ENCODE measurements around the gene RERE. TPM values are rescaled to one million over a fixed set of nuclear protein-coding genes. Genes with fewer than 3 reads are reported as not detected.
"Not testable (repeated sequence)": the region's sequence is repeated elsewhere in the genome, so short reads cannot be mapped to it uniquely, and the experiment has no call there.

Gene RERE
- total RNA-seq, 1 experiment from 2014 or later = 217 TPM

DNA sequence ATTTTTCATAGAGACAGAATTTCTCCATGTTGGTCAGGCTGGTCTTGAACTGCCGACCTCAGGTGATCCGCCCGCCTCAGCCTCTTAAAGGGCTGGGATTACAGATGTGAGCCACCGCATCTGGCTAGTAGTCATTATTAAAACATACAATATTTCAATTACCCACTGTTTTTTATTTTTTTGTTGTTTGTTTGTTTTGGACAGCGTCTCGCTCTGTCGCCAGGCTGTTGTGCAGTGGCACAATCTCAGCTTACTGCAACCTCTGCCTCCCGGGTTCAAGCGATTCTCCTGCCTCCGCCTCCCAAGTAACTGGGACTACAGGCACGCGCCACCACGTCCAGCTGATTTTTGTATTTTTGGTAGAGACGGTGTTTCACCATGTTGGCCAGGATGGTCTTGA, 90.1 kb downstream of the RERE start:
- H3K27me3 ChIP-seq (ENCODE audit: control insufficient read depth, insufficient read depth, low read length); in situ Hi-C loops (cut with HindIII; ENCODE audit: low pct_unique_long_range_greater_than_20kb, low sequenced_read_pairs); intact Hi-C loops (cut with micrococcal nuclease; ENCODE audit: unreplicated experiment); POLR2A ChIA-PET; H3K27ac ChIP-seq (ENCODE audit: low read length); H3K9me3 ChIP-seq (ENCODE audit: control insufficient read depth, insufficient read depth, low read depth, low read length); H3K36me3 ChIP-seq (ENCODE audit: control insufficient read depth, insufficient read depth, low read length); DNase-seq (ENCODE audit: low read depth, low spot score); H3K4me3 ChIP-seq (ENCODE audit: low read depth in 2 of 2, low read length in 2 of 2); ATAC-seq; BruUV-seq (replicated peaks): not testable (repeated sequence)
- TF ChIP-seq, protein P1, sequence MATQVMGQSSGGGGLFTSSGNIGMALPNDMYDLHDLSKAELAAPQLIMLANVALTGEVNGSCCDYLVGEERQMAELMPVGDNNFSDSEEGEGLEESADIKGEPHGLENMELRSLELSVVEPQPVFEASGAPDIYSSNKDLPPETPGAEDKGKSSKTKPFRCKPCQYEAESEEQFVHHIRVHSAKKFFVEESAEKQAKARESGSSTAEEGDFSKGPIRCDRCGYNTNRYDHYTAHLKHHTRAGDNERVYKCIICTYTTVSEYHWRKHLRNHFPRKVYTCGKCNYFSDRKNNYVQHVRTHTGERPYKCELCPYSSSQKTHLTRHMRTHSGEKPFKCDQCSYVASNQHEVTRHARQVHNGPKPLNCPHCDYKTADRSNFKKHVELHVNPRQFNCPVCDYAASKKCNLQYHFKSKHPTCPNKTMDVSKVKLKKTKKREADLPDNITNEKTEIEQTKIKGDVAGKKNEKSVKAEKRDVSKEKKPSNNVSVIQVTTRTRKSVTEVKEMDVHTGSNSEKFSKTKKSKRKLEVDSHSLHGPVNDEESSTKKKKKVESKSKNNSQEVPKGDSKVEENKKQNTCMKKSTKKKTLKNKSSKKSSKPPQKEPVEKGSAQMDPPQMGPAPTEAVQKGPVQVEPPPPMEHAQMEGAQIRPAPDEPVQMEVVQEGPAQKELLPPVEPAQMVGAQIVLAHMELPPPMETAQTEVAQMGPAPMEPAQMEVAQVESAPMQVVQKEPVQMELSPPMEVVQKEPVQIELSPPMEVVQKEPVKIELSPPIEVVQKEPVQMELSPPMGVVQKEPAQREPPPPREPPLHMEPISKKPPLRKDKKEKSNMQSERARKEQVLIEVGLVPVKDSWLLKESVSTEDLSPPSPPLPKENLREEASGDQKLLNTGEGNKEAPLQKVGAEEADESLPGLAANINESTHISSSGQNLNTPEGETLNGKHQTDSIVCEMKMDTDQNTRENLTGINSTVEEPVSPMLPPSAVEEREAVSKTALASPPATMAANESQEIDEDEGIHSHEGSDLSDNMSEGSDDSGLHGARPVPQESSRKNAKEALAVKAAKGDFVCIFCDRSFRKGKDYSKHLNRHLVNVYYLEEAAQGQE (IDR thresholded peaks at IDR 0.05; ENCODE audit: insufficient read depth in 1 of 2, low read depth in 2 of 2, low read length in 1 of 2) = peak; percentile 49 to 66; a peak in 3 of 4 replicates
- H3K4me1 ChIP-seq (ENCODE audit: control insufficient read depth, insufficient read depth, low read length) = peaks cover 21% of the 10 kb centered on the region
- CTCF ChIA-PET = interaction anchor here (0.6 to 1.2 kb wide), 5 partner anchors 122 to 903 kb away, joined by 3 to 7 read pairs (median 6); no protein-coding TSS in a partner anchor

DNA sequence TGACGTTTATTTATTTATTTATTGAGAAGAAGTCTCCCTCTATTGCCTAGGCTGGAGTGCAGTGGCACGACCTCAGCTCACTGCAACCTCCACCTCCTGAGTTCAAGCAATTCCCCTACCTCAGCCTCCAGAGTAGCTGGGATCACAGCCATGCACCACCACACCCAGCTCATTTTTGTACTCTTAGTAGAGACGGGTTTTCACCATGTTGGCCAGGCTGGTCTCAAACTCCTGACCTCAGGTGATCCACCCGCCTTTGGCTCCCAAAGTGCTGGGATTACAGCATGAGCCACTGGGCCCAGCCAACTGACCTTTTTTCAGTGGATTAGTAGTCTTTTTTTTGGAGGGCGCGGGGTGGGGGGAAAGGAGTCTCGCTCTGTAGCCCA, 90.6 kb downstream of the RERE start:
- H3K36me3 ChIP-seq (ENCODE audit: control insufficient read depth, insufficient read depth, low read length); in situ Hi-C loops (cut with HindIII; ENCODE audit: low pct_unique_long_range_greater_than_20kb, low sequenced_read_pairs); DNase-seq (ENCODE audit: low read depth, low spot score); POLR2A ChIA-PET; H3K27me3 ChIP-seq (ENCODE audit: control insufficient read depth, insufficient read depth, low read length); H3K4me3 ChIP-seq (ENCODE audit: low read depth in 2 of 2, low read length in 2 of 2); BruUV-seq (replicated peaks); H3K27ac ChIP-seq (ENCODE audit: low read length); H3K9me3 ChIP-seq (ENCODE audit: control insufficient read depth, insufficient read depth, low read depth, low read length): not testable (repeated sequence)
- intact Hi-C loops (cut with micrococcal nuclease; ENCODE audit: unreplicated experiment) = loop anchor here (1.0 kb wide), 1 partner anchor 165 kb away; no protein-coding TSS in a partner anchor
- ATAC-seq = peak; percentile 74
- TF ChIP-seq, protein P2, sequence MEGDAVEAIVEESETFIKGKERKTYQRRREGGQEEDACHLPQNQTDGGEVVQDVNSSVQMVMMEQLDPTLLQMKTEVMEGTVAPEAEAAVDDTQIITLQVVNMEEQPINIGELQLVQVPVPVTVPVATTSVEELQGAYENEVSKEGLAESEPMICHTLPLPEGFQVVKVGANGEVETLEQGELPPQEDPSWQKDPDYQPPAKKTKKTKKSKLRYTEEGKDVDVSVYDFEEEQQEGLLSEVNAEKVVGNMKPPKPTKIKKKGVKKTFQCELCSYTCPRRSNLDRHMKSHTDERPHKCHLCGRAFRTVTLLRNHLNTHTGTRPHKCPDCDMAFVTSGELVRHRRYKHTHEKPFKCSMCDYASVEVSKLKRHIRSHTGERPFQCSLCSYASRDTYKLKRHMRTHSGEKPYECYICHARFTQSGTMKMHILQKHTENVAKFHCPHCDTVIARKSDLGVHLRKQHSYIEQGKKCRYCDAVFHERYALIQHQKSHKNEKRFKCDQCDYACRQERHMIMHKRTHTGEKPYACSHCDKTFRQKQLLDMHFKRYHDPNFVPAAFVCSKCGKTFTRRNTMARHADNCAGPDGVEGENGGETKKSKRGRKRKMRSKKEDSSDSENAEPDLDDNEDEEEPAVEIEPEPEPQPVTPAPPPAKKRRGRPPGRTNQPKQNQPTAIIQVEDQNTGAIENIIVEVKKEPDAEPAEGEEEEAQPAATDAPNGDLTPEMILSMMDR (IDR thresholded peaks at IDR 0.05) = peak; percentile 67
- CTCF ChIA-PET = interaction anchor here (0.6 to 1.2 kb wide), 6 partner anchors 23 to 769 kb away, joined by 3 to 7 read pairs (median 6); no protein-coding TSS in a partner anchor
- H3K4me1 ChIP-seq (ENCODE audit: control insufficient read depth, insufficient read depth, low read length) = peaks cover 21% of the 10 kb centered on the region

DNA sequence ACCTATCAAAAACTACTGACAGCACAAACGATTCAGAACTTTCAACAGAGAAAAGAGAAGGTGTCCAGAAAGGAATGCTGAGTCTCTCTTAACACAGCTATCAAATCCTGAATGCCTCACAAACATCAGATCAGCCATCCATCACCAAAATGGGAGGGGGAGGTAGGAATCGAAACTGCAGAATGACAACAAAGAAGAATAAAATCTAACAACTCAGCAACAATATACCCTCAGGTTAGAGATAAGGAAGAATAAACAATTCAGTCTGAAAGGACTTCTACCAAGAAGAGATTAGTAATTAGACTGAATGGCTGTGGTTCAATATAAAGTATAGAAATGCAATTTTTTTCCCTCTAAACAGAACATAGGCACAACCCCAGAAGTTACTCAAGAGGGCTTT, 94.4 kb downstream of the RERE start:
- BruUV-seq (replicated peaks) = no TSS peak
- TF ChIP-seq TCF7L2 (IDR thresholded peaks at IDR 0.05; ENCODE audit: low read depth, low read length) = no peak
- TF ChIP-seq, protein P1 (IDR thresholded peaks at IDR 0.05; ENCODE audit: insufficient read depth in 1 of 2, low read depth in 2 of 2, low read length in 1 of 2) = no peak
- no peak for TF ChIP-seq POLR2AphosphoS5 (IDR thresholded peaks at IDR 0.05; ENCODE audit: low read depth, low read length)
- TF ChIP-seq, protein P2 (IDR thresholded peaks at IDR 0.05) = no peak
- TF ChIP-seq SIN3A (IDR thresholded peaks at IDR 0.05; ENCODE audit: borderline replicate concordance, insufficient read depth, low read depth, low read length) = no peak
- ChIA-PET CTCF (no interaction called here), POLR2A (no interaction called here)
- Histone ChIP-seq H3K4me3 (ENCODE audit: low read depth in 2 of 2, low read length in 2 of 2) (no peak overlapping the region), H3K27ac (ENCODE audit: low read length) (no peak overlapping the region; the same call in 1 of the 2 replicates), H3K9me3 (ENCODE audit: control insufficient read depth, insufficient read depth, low read depth, low read length) (no peaks in the 10 kb centered on the region), H3K4me1 (ENCODE audit: control insufficient read depth, insufficient read depth, low read length) (peaks cover 26% of the 10 kb centered on the region), H3K27me3 (ENCODE audit: control insufficient read depth, insufficient read depth, low read length) (no peaks in the 10 kb centered on the region), H3K36me3 (ENCODE audit: control insufficient read depth, insufficient read depth, low read length) (no peaks in the 10 kb centered on the region)
- intact Hi-C loops (cut with micrococcal nuclease; ENCODE audit: unreplicated experiment) = no loop called here
- in situ Hi-C loops (cut with HindIII; ENCODE audit: low pct_unique_long_range_greater_than_20kb, low sequenced_read_pairs) = no loop called here
- ATAC-seq (no peak), DNase-seq (ENCODE audit: low read depth, low spot score) (no peak)

Measured in Panc1 (cell line).